Measurements from ENCODE around the gene NCAN.
"Not testable (repeated sequence)": the region's sequence is repeated elsewhere in the genome, so short reads cannot be mapped to it uniquely, and the experiment has no call there.

Gene NCAN

DNA sequence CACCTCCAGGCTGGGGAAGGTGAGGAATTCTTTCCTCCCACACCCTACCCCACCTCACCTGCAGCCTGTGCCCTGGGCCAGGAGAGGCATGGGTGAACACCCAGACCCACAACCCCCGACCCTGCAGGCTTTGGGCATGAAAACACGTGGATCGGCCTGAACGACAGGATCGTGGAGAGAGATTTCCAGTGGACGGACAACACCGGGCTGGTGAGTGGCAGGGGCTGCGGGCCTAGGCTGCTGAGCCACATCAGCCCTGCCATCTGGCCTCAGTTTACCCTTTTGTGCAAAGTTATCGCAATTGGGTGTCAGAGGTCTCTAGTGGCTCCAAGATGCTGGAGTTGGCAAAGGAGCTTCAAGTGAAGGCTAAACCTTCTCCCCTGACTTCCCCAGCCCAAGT is 28.7 kb downstream of the NCAN start:
- Mint-ChIP-seq H3K4me3 (no peak overlapping the region), H3K27ac (no peak overlapping the region), H3K4me1 (ENCODE audit: low read depth) (no peaks in the 10 kb centered on the region), H3K36me3 (ENCODE audit: low read depth) (no peaks in the 10 kb centered on the region), H3K27me3 (peaks cover 11% of the 10 kb centered on the region), H3K9me3 (peaks cover 9% of the 10 kb centered on the region)
- intact Hi-C loops (cut with micrococcal nuclease) = no loop called here

DNA sequence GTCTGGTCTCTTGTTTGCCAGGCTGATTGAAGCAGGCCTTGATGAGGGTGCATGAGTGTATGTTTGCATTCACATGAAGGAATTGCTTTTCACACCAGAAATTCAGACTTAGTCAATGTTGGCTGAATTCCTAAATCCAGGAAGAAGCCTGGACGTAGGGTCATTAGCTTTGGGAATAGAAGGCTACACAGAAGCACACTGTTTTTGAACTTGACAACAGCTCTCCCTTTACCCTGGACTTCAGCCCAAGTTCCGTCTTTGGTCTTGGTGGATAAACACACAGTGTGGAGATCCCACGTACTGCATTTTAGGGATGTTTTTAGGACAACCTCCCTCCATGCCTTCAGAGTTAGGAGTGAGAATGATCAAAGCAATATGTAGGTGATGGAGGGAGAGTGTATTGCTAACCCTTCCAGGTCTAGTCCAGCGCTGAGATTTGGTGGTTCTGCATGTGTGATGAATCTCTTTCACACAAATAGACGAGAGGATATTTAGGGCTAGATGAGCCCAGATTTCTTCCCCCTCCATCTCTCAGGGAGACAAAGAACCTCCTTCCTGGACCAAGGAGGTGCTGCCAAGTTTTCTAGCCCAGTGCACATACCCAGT is 38.5 kb downstream of the NCAN start:
- H3K27ac Mint-ChIP-seq = no peak overlapping the region
- no peaks in the 10 kb centered on the region for H3K4me1 Mint-ChIP-seq (ENCODE audit: low read depth)
- no peaks in the 10 kb centered on the region for H3K36me3 Mint-ChIP-seq (ENCODE audit: low read depth)
- H3K9me3 Mint-ChIP-seq = no peaks in the 10 kb centered on the region
- peaks cover 22% of the 10 kb centered on the region for H3K27me3 Mint-ChIP-seq
- H3K4me3 Mint-ChIP-seq = no peak overlapping the region
- intact Hi-C loops (cut with micrococcal nuclease) = no loop called here

DNA sequence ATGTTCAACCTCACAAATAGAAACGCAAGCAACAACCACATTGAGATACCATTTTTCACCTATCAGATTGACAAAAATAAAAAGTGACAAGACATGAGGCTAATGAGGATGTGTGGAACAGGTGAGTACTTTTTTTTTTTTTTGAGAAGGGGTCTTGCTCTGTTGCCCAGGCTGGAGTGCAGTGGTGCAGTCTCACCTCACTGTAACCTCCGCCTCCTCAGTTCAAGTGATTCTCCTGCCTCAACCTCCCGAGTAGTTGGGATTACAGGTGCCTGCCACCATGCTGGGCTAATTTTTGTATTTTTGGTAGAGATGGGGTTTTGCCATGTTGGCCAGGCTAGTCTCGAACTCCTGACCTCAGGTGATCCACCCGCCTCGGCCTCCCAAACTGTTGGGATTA is 41.7 kb downstream of the NCAN start:
- H3K4me1 Mint-ChIP-seq (ENCODE audit: low read depth); H3K4me3 Mint-ChIP-seq; H3K36me3 Mint-ChIP-seq (ENCODE audit: low read depth); intact Hi-C loops (cut with micrococcal nuclease); H3K27ac Mint-ChIP-seq; H3K9me3 Mint-ChIP-seq: not testable (repeated sequence)
- peaks cover 45% of the 10 kb centered on the region for H3K27me3 Mint-ChIP-seq

DNA sequence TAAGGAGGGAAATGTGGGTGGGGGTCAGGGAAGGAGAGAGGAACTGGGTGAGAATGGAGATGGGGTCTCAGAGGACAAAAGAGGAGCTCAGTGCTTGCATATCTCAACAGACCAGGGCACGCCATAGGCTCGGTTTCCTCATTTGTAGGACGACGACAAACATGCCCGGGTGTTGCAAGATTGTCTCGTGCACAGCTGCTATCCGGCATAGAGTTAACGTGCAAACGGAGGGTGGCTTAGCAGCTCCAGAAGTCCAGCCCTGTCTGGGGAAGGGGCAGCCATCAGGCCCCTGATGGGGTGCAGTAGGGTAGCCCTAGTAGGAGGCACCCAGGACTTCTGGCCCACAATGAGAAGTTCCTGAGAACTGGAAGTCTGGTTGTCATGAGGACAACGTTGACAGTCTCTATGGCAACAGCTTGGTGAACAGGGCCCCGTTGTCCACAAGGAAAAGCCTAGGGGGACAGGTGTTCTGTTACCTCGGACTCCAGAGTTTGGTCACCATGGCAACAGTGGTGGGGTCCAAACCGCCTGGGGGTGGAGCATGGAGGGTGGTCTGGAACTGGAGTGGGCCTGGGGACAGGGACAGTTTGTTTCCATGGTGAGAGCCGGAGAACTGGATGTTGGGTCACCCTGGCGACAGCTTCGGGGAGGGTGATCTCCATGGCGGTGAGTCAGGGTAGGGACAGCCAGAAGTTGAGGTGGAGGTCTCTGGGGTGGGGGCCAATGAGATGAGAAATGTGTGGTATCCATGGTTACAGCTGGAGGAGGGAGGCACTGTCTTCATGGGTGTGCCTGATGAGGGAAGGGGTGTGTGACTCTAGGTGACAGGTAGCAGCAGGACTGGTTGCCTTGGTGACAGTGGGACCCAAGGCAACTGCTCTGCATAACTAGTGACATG is 44.6 kb downstream of the NCAN start:
- Mint-ChIP-seq H3K4me1 (ENCODE audit: low read depth) (peaks cover 9% of the 10 kb centered on the region), H3K36me3 (ENCODE audit: low read depth) (no peaks in the 10 kb centered on the region)

DNA sequence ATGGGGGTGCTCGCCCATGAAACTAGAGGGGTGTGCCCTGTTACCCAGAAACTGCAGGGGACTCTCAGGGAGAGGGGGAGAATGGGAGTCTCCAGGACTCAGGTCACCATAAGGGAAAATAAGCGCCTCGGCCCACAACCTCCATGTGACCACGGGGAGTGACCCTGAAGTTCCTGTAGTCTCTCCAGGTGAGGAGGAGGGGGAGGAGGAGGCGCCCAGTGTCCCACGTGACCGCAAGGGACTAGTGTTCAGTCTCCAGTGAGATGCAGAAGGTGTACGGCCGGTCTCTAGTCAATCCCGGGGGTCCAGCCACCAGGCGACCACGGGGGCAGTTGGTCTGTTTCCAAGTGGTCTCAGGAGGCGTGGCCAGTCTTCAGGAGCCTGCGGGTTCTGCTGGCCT is 45.4 kb downstream of the NCAN start:
- intact Hi-C loops (cut with micrococcal nuclease) = no loop called here
- H3K27me3 Mint-ChIP-seq = peaks cover 49% of the 10 kb centered on the region

More for the DNA sequence above, 44.6 kb downstream of the NCAN start:
- Mint-ChIP-seq H3K9me3 (peaks cover 9% of the 10 kb centered on the region), H3K27ac (no peak overlapping the region), H3K4me3 (no peak overlapping the region), H3K27me3 (peaks cover 48% of the 10 kb centered on the region)
- intact Hi-C loops (cut with micrococcal nuclease) = no loop called here

DNA sequence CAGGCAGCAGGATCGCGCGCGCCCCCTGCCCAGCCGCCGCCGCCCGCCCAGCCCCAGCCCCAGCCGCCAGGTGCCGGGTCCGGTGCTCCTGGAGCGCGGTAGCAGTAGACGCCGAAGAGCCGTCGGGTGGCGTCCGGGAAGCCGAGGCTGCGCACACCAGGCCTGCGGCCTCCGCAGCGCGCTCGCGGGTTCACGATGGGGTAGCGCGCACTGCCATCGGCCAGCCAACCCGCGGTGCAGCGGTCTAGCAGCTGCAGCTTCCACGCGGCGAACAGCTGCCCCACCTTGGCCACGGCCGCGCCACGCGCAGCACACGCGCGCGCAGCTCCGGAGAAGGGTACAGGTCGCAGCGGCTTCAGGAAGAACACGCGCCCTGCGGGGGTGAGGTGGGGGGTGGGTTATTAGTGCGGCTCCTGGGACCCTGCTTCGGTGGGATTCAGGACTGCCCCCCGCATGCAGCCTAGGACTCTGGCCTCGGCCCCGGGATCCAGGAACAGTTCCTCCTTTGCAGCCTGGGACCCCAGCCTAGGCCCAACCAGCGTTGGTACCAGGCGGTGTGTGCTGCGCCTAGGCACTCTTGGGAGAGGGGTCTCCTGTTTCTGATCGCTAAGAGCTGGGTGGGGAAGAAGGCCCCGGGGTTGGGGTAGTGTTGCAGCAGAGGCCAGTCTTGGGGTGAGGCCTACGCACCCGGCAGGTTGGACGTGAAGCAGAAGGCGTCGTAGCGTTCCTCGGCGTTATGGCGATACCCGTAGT is 46.3 kb downstream of the NCAN start:
- H3K4me1 Mint-ChIP-seq (ENCODE audit: low read depth) = peaks cover 19% of the 10 kb centered on the region
- intact Hi-C loops (cut with micrococcal nuclease) = no loop called here
- H3K27ac Mint-ChIP-seq = no peak overlapping the region
- H3K4me3 Mint-ChIP-seq = no peak overlapping the region
- no peaks in the 10 kb centered on the region for H3K36me3 Mint-ChIP-seq (ENCODE audit: low read depth)
- H3K27me3 Mint-ChIP-seq = peaks cover 57% of the 10 kb centered on the region
- peaks cover 9% of the 10 kb centered on the region for H3K9me3 Mint-ChIP-seq

More for the DNA sequence above, 45.4 kb downstream of the NCAN start:
- H3K4me3 Mint-ChIP-seq = no peak overlapping the region
- peaks cover 14% of the 10 kb centered on the region for H3K4me1 Mint-ChIP-seq (ENCODE audit: low read depth)
- H3K36me3 Mint-ChIP-seq (ENCODE audit: low read depth) = no peaks in the 10 kb centered on the region
- H3K27ac Mint-ChIP-seq = no peak overlapping the region
- H3K9me3 Mint-ChIP-seq = peaks cover 9% of the 10 kb centered on the region

DNA sequence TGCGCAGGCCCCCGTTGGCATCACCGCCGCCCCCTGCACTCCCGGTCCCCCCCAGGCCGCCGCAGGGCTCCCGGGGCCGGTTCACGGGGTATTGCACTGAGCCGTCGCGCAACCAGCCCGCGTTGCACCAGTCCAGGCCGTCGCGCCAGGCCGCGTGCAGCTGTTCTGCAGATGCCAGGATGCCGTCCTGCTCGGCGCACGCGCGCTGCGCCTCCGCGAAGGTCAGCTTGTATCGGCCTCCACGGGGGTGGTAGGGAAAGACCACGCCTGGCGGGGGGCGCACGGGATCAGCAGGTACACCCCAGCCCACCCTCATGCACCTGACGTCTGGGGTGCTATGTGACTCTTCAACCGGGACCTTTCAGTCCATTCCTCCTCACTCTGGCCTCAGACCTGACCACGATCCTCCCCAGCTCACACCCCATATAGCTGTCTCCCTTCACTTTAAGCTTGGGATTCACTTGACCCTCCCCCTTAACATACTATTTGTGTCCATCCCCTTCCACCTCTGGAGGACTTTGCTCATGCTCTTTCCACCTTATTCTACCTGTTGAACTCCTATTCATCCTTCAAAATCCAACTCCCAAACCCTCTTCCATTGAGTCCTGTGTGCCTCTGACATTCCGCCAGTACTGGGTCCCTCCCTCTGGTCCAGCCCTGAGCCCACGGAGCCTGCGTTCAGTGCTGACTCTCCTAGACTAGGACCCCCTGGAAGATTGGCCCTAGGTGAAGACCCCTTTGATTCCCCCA is 47.0 kb downstream of the NCAN start:
- Mint-ChIP-seq H3K27me3 (peaks cover 63% of the 10 kb centered on the region), H3K36me3 (ENCODE audit: low read depth) (no peaks in the 10 kb centered on the region), H3K27ac (no peak overlapping the region), H3K4me1 (ENCODE audit: low read depth) (peaks cover 19% of the 10 kb centered on the region), H3K9me3 (peaks cover 9% of the 10 kb centered on the region), H3K4me3 (no peak overlapping the region)
- intact Hi-C loops (cut with micrococcal nuclease) = no loop called here

DNA sequence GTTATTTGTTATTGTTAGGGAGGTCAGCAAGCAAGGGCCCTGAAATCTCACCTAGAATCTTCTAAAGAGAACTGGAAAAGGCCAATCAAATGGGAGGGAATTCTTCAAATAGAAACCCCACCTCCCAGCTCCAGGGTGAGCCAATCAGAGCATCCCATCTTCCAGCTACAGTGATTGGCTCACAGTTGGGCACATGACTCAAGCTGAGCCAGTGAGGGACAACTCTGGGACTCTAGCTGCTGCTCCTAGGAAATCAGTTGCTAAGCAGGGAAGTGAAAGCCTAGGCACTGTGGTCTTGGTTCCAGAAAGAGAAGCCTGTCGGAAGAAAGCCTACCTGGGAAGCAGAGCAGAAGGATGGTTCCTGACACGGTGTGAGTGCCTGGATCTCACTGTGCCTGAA is 48.0 kb downstream of the NCAN start:
- Mint-ChIP-seq H3K27ac (no peak overlapping the region), H3K4me3 (no peak overlapping the region), H3K9me3 (peaks cover 9% of the 10 kb centered on the region), H3K27me3 (peaks cover 71% of the 10 kb centered on the region), H3K36me3 (ENCODE audit: low read depth) (no peaks in the 10 kb centered on the region), H3K4me1 (ENCODE audit: low read depth) (peaks cover 19% of the 10 kb centered on the region)
- intact Hi-C loops (cut with micrococcal nuclease) = no loop called here

DNA sequence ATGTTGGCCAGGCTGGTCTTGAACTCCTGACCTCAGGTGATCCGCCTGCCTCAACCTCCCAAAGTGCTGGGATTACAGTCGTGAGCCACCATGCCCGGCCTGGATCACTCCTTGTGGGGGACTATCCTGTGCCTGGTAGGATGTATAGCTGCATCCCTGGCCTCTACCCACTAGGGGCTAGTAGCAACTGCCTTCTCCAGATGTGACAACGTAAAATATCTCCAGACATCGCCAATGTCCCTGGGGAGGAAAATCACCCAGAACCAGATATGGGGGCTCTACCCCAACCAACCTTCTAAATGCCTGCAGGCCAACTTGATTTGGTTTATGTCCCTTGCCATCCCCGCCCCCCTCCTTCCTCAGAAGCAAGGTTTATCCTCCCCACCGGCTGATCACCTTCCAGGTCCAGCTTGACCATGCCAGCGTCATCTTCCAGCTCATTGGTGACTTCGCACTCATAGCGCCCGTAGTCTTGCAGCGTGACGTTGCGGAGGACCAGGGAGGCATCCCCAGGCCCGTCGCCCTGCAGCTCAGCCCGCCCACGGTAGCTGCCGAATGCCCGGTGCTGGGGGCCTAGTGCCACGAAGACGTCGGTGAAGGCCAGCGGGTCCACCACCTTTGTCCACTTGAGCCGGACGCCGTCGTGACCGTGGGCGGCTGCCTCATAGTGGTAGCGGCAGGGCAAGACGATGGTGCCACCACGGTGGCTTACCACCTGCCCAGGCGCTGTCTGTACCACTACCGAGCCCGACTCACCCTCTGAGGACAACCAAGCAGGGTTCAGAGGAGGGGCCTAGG is 48.9 kb downstream of the NCAN start:
- intact Hi-C loops (cut with micrococcal nuclease) = no loop called here
- Mint-ChIP-seq H3K27ac (peak overlapping the region; percentile 28), H3K4me1 (ENCODE audit: low read depth) (peaks cover 19% of the 10 kb centered on the region), H3K4me3 (peak overlapping the region; percentile 42), H3K9me3 (peaks cover 9% of the 10 kb centered on the region), H3K36me3 (ENCODE audit: low read depth) (no peaks in the 10 kb centered on the region), H3K27me3 (peaks cover 69% of the 10 kb centered on the region)

DNA sequence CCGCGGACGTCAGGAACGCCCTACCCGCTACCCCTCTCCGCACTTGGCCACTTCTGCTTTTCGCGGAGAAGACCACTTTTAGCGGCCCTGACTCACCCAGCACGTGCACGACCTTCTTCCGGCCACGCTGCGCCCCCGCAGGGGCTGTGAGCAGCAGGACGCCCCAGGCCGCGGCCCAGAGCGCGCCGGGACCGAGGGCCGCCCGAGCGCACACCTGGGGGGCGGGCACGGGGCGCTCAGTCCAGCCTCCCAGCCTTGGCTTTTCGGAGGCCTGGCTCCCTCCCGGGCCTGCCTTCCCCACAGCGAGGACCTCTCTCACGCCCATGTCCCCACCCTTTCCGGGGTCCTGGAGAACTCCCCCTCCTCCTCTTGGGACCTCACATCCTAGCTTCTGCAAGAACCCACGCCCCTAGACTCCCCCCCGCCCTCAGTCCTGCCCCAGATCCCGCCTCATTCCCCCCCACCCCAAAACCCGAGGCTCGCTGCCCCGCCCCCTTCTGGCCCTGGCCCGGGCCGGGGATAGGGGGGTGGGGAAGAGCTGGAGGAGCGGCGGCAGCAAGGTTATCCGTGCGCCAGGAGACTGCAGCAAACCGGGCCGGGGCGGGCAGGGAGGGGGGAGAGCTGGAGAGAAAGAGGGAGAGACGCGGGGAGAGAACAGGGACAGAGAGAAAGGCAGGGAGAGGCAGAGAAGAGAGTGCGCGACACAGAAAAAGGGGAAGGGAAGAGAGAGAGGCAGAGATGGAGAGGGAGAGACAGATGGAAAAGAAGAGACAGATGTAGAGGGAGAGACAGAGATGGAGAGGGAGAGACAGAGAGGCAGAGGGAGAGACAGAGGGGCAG is 49.8 kb downstream of the NCAN start:
- intact Hi-C loops (cut with micrococcal nuclease) = no loop called here
- Mint-ChIP-seq H3K27ac (peak overlapping the region; percentile 28), H3K4me3 (peak overlapping the region; percentile 37), H3K9me3 (peaks cover 9% of the 10 kb centered on the region), H3K4me1 (ENCODE audit: low read depth) (peaks cover 10% of the 10 kb centered on the region), H3K36me3 (ENCODE audit: low read depth) (no peaks in the 10 kb centered on the region), H3K27me3 (peaks cover 66% of the 10 kb centered on the region)

DNA sequence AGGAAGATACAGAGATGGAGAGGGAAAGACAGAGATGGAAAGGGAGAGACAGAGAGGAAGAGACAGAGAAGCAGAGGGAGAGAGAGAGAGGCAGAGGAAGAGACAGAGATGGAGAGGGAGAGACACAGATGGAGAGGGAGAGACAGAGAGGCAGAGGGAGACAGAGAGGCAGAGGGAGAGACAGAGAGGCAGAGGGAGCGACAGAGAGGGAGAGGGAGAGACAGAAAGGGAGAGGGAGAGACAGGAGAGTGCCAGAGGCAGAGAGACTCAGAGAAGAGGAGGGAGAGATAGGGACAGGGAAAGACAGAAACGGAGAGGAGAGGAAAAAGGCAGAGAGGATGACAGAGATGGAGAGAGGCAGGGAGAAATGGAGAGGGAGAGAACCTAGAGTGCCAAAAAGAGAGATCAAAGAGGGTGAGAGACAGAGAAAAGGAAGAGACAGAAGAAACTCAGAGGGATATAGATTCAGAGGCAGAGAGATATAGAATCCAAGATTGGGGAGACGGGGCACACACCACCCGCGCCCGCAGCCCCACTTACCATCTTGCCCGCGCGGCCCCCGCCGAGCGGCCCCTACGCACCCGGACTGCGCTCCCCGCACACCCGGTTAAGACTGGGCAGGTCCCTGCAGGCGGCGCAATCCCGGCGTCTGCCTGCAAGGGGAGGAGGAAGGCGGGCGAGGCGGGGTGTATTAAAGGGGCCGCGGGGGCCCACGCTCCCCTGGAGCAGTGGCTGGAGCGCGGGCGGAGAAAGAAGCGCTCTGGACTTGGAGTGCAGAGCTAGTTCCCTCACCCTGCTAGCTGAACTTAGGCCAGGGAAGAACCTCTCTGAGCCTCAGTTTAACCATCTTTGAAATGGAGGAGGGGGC is 50.7 kb downstream of the NCAN start:
- Mint-ChIP-seq H3K4me3 (peak overlapping the region; percentile 37), H3K27me3 (peaks cover 59% of the 10 kb centered on the region), H3K9me3 (peaks cover 9% of the 10 kb centered on the region), H3K4me1 (ENCODE audit: low read depth) (peaks cover 10% of the 10 kb centered on the region), H3K27ac (peak overlapping the region; percentile 7), H3K36me3 (ENCODE audit: low read depth) (no peaks in the 10 kb centered on the region)
- intact Hi-C loops (cut with micrococcal nuclease) = no loop called here
